HL-60/S4 treated with phorbol 12-myristate 13-acetate at 8.2 ng/mL for 4 days and 3 days (cell line): ENCODE results near the gene IBA57.

Experiments
- in situ Hi-C: fragments of 300-500 bp; cut with MboI; formaldehyde crosslinking; loops from 2 replicates; pipeline ENCODE4 v1.15.0; 2022; ENCODE audit warnings: low sequenced_read_pairs

The IBA57 gene

DNA sequence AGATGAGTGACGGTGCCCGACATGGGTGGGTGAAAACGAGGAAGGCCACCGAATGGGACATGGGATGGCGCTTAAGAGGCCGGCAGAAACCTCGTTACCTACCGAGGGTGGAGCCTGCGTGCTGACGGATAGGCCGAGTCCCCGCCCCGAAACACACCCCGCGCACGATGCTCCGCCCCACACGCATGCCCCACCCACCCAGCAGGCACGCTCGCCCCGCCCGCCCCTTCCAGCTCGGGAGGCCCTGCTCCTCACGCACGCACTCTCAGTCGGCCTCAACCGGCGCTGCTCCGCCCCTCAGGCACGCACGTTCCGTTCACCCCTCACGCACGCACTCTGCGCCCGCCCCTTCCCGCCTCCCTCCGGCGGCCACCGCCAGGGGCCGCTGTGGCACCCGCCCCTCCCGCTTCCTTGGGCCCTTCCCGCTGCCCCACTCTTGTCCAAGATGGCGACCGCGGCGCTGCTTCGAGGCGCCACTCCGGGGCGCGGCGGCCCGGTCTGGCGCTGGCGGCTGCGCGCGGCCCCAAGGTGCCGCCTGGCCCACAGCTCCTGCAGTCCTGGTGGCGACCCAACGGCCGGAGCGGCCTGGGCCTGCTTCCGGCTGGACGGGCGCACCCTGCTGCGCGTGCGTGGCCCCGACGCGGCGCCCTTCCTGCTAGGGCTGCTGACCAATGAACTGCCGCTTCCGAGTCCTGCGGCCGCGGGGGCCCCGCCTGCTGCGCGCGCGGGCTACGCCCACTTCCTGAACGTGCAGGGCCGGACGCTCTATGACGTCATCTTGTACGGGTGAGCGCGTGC is at the start of gene IBA57:
Gene IBA57 (plus strand): TSS at position 433 of the 798 bp plus-strand sequence. CDS start 13 bp downstream, at position 446.
- in situ Hi-C loops = no loop called here

DNA sequence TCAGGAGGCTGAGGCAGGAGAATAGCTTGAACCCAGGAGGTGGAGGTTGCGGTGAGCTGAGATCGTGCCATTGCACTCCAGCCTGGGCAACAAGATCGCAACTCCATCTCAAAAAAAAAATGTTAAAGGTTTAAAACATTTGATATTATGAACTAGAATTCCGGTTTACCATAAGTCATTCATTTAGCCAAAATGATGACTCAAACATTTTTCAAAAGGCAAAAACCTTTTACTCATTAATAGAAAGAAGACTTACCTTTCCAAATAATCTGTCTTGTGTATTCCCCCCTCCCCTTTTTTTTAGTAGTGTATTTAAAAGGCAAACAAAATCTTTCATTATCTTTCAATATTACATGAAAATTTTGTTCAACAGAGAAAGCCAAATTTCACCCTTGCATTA is 48.3 kb upstream of the IBA57 start:
- in situ Hi-C loops = no loop called here

GRCh38 chr1:228118040-228118439 is 47.6 kb upstream of the IBA57 start:
- in situ Hi-C loops = no loop called here

- in situ Hi-C loops = no loop called here
Observed at GRCh38 chr1:228120351-228120750, 45.3 kb upstream of the IBA57 start.

- in situ Hi-C loops = no loop called here
Observed at GRCh38 chr1:228120857-228121489, 44.6 kb upstream of the IBA57 start.

GRCh38 chr1:228122921-228123441 is 42.6 kb upstream of the IBA57 start:
- in situ Hi-C loops = no loop called here

GRCh38 chr1:228123505-228123904 is 42.1 kb upstream of the IBA57 start:
- in situ Hi-C loops = no loop called here

DNA sequence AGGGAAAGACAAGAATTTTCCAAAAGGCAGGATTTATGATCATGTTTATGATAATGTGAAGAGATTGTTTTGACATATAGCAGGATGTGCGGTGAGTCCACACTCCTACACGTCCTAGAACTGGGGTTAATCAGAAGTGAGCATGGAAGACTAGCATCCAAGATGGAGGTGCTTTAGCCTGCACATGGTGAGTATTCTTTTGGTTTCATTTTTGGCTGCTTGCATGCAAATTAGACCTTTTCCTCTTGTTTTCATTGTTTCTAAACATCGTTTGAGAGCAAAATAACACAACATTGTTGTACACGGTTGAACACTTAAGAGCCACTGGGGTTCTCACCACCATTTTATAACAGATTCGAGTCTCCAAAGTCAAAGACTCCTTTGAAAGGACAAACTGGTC is 40.4 kb upstream of the IBA57 start:
- in situ Hi-C loops = no loop called here

DNA sequence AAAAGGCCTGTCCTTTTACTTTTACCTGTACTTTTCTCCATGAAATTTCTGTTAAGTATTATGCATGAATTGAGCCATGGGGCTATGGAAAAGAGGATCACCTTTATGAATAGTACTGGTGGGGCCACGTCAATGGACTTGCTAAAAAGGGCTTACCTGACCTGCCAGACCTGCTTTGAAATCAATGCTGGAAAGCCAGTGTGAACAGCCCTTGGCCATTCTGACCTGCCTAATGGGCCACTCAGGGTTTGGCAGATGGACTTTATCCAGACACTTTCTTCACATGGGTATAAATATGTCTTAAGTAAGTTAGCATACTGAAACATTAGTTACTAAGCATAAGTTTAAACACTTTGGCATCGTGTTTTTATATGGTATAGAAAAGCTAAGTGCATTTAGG is 33.8 kb upstream of the IBA57 start:
- in situ Hi-C loops = no loop called here

DNA sequence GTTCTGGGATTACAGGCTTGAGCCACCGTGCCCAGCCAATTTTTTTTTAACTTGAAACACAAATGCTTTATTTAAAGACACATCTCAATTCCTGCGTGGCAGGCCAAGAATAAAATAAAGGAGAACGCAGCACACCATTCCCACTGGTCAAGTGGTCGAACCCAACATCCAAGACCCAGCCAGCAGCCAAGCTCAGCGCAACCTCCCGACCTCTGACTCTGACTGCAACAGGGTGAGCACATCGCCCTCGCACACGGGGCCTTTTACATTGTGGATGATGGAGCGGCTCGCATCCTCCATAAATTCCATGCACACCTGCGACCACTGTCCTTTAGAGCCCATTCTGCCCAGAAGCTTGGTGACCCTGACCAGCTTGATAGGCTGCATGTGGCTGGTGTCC is 31.0 kb upstream of the IBA57 start:
- in situ Hi-C loops = no loop called here

GRCh38 chr1:228136901-228137300 is 28.7 kb upstream of the IBA57 start:
- in situ Hi-C loops = no loop called here

DNA sequence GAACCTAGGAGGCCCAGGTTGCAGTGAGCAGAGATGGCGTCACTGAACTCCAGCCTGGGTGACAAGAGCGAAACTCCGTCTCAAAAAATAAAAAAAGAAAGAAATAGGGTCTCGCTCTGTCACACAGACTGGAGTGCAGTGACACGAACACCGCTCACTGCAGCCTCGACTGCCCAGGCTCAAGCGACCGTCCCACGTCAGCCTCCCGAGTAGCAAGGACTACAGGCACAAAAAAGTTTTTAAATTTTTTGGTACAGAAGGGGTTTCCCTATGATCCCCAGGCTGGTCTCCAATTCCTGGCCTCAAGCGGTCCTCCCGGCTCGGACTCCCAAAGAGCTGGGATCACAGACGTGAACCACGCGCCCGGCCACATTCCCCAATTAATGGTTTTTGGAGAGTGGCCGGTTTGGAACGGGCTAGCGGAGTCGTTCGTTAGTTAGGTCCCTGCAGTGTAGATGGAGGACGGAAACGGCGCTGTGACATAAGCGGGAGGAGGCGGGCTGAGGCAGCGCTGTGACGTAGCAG is 26.1 kb upstream of the IBA57 start:
- in situ Hi-C loops = no loop called here

GRCh38 chr1:228139931-228140723 is 25.5 kb upstream of the IBA57 start, which contains the start of gene GUK1:
GUK1 (plus strand) TSS chr1:228140279; CDS start chr1:228140303, 24 bp downstream.
- in situ Hi-C loops = no loop called here

- in situ Hi-C loops = no loop called here
Observed at GRCh38 chr1:228140724-228141225, 24.8 kb upstream of the IBA57 start.

GRCh38 chr1:228141226-228142044 is 24.2 kb upstream of the IBA57 start:
- in situ Hi-C loops = no loop called here

- in situ Hi-C loops = no loop called here
Observed at GRCh38 chr1:228142155-228142691, 23.4 kb upstream of the IBA57 start.

- in situ Hi-C loops = no loop called here
Observed at GRCh38 chr1:228142701-228143136, 22.9 kb upstream of the IBA57 start.

DNA sequence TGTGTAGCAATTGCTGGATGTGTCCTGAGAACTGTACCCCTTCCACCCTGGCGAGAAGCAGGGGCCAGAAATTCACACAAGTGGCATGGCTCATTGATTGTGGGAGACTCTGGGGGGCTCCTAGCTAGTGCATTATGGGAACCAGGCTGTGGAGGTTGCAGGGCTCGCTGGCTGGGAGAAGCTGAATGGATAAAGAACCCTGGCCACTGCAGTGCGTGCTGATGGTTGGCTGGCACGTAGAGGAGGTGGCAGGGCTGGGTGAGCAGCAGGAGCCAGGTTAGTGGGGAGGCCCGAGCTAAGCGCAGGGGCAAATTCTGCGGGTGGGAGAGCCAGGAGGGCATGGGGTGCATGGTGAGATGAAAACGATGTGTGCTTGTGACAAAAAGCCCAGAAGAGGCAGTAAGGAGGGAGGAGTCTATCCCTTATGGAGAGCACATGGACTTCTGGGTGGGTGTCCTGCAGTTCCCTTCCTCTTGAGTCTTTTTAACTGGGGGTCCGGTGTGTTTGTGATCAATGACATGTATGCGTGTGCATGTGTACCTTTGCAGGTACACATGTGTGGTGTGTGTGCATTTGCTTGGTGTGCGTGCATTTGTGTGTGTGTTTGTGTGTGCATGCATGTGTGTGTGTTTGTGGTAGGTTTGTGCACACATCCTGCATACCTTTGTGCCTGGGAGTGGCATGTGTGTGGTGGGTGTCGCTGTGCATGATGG is 22.0 kb upstream of the IBA57 start:
- in situ Hi-C loops = no loop called here
